Parathyroid adenoma (tissue), 2 donors: ENCODE data around the gene NLK.
A peak's percentile ranks its signal among the peaks of the same experiment; 100 is the strongest.

Source experiments
- H2AFZ ChIP-seq: fragments of 300-600 bp; sonication (generic); one replicate; pipeline ENCODE4 v1.7.0; 2017; ENCODE audit warnings: antibody characterized with exemption, mild to moderate bottlenecking
- H3K27ac ChIP-seq: fragments of 300-600 bp; sonication (generic); one replicate; pipeline ENCODE4 v1.7.0; 2017
- H3K27me3 ChIP-seq: fragments of 300-600 bp; sonication (generic); one replicate; pipeline ENCODE4 v1.7.0; 2017; ENCODE audit warnings: low read length; ENCODE audit not compliant: control insufficient read depth, insufficient read depth
- H3K36me3 ChIP-seq: fragments of 300-600 bp; sonication (generic); one replicate; pipeline ENCODE4 v1.7.0; 2017; ENCODE audit warnings: low read length; ENCODE audit not compliant: control insufficient read depth, insufficient read depth
- H3K4me1 ChIP-seq: fragments of 300-600 bp; sonication (generic); one replicate; pipeline ENCODE4 v1.7.0; 2017; ENCODE audit warnings: control low read depth
- H3K4me2 ChIP-seq: fragments of 300-600 bp; sonication (generic); one replicate; pipeline ENCODE4 v1.7.0; 2017; ENCODE audit warnings: low read length
- H3K4me3 ChIP-seq: fragments of 300-600 bp; sonication (generic); one replicate; pipeline ENCODE4 v1.7.0; 2017; ENCODE audit warnings: low read depth, low read length
- H3K79me2 ChIP-seq: fragments of 300-600 bp; sonication (generic); one replicate; pipeline ENCODE4 v1.7.0; 2017; ENCODE audit warnings: control low read depth
- H3K9ac ChIP-seq: fragments of 300-600 bp; sonication (generic); one replicate; pipeline ENCODE4 v1.7.0; 2017; ENCODE audit warnings: mild to moderate bottlenecking
- H3K9me3 ChIP-seq: fragments of 300-600 bp; sonication (generic); one replicate; pipeline ENCODE4 v1.7.0; 2017; ENCODE audit warnings: low read length; ENCODE audit not compliant: control insufficient read depth
- CTCF ChIP-seq: fragments of 300-600 bp; sonication (generic); IDR thresholded peaks from one replicate; pipeline ENCODE4 v1.7.0; 2017; ENCODE audit warnings: antibody characterized with exemption, mild to moderate bottlenecking
- donor health status: primary hyperparathyroidism.

The NLK gene

DNA sequence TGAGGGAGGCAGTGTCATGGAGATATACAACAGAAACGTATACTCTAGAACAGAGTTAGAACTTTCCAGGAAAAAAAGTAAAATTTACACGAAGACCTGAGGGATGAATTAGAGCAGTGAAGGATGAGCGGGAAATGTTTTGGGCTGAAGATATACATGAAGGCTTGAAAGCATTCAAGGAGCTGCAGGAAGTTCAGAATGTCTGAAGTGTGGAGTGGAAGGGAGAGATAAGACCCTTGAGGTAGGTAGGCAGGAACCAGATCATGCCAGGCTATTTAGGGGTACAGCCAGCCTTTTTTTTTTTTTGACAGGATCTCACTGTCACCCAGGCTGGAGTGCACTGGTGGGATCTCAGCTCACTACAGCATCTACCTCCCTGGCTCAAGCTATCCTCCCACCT lies 3.2 kb upstream of the NLK start:
- H3K79me2 ChIP-seq: peaks cover 11% of the 10 kb centered on the region
- H3K4me1 ChIP-seq: peaks cover 10% of the 10 kb centered on the region
- H3K36me3 ChIP-seq: no peaks in the 10 kb centered on the region
- H3K27ac ChIP-seq: no peak overlapping the region
- H3K4me3 ChIP-seq: no peak overlapping the region
- H3K27me3 ChIP-seq: no peaks in the 10 kb centered on the region
- no peaks in the 10 kb centered on the region for H3K9me3 ChIP-seq
- no peak overlapping the region for H2AFZ ChIP-seq
- TF ChIP-seq CTCF: no peak
- H3K4me2 ChIP-seq: no peak overlapping the region
- no peak overlapping the region for H3K9ac ChIP-seq

GRCh38 chr17:28040406-28040805 lies 2.1 kb upstream of the NLK start:
- no peak overlapping the region for H3K9ac ChIP-seq
- peak overlapping the region; percentile 10 for H3K4me2 ChIP-seq
- no peak for TF ChIP-seq CTCF
- H3K36me3 ChIP-seq: no peaks in the 10 kb centered on the region
- H3K4me1 ChIP-seq: peaks cover 11% of the 10 kb centered on the region
- H3K27me3 ChIP-seq: no peaks in the 10 kb centered on the region
- peak overlapping the region; percentile 66 for H2AFZ ChIP-seq
- H3K4me3 ChIP-seq: peak overlapping the region; percentile 39
- peak overlapping the region; percentile 69 for H3K27ac ChIP-seq
- no peaks in the 10 kb centered on the region for H3K9me3 ChIP-seq
- peaks cover 11% of the 10 kb centered on the region for H3K79me2 ChIP-seq

GRCh38 chr17:28041068-28041843 lies 1.2 kb upstream of the NLK start:
- Histone ChIP-seq H3K9me3 (no peaks in the 10 kb centered on the region), H2AFZ (peak overlapping the region; percentile 83), H3K79me2 (peaks cover 11% of the 10 kb centered on the region), H3K4me3 (peak overlapping the region; percentile 64), H3K4me2 (peak overlapping the region; percentile 10), H3K27ac (peak overlapping the region; percentile 69), H3K9ac (no peak overlapping the region), H3K36me3 (no peaks in the 10 kb centered on the region), H3K27me3 (no peaks in the 10 kb centered on the region), H3K4me1 (peaks cover 12% of the 10 kb centered on the region)
- no peak for TF ChIP-seq CTCF

GRCh38 chr17:28041844-28042656 lies 427 bp upstream of the NLK start:
- Histone ChIP-seq H3K4me3 (peak overlapping the region; percentile 64), H3K9ac (no peak overlapping the region), H3K4me2 (peak overlapping the region; percentile 63)

More at GRCh38 chr17:28041844-28042656, 427 bp upstream of the NLK start:
- H3K4me1 ChIP-seq: peaks cover 17% of the 10 kb centered on the region
- H2AFZ ChIP-seq: peak overlapping the region; percentile 83
- peaks cover 11% of the 10 kb centered on the region for H3K79me2 ChIP-seq
- H3K36me3 ChIP-seq: no peaks in the 10 kb centered on the region
- H3K27ac ChIP-seq: peak overlapping the region; percentile 69
- TF ChIP-seq CTCF: no peak
- no peaks in the 10 kb centered on the region for H3K27me3 ChIP-seq
- no peaks in the 10 kb centered on the region for H3K9me3 ChIP-seq
